ENCODE measurements around the gene TCF7L1.
A peak's percentile ranks its signal among the peaks of the same experiment; 100 is the strongest.

TCF7L1 gene

GRCh38 chr2:85246348-85246747, 113.2 kb downstream of the TCF7L1 start:
- H4K20me1 ChIP-seq: no peaks in the 10 kb centered on the region
- no peak overlapping the region for H3K27ac ChIP-seq
- H3K27me3 ChIP-seq: no peaks in the 10 kb centered on the region
- peaks cover 5% of the 10 kb centered on the region; the same call in 1 of the 2 replicates for H3K4me1 ChIP-seq
- no peak overlapping the region for H3K9ac ChIP-seq
- H3K4me2 ChIP-seq: no peak overlapping the region
- no peaks in the 10 kb centered on the region for H3K36me3 ChIP-seq
- no peaks in the 10 kb centered on the region for H3K9me3 ChIP-seq
- no peak for TF ChIP-seq Cebpa-rat (IDR thresholded peaks at IDR 0.05)
- no peak overlapping the region for H3K4me3 ChIP-seq

- H3K27me3 ChIP-seq: no peaks in the 10 kb centered on the region
- H3K27ac ChIP-seq: no peak overlapping the region
- no peaks in the 10 kb centered on the region for H4K20me1 ChIP-seq
- H3K36me3 ChIP-seq: no peaks in the 10 kb centered on the region
- H3K4me3 ChIP-seq: no peak overlapping the region
- peaks cover 5% of the 10 kb centered on the region for H3K4me1 ChIP-seq
- H3K9ac ChIP-seq: no peak overlapping the region
- no peak for TF ChIP-seq Cebpa-rat (IDR thresholded peaks at IDR 0.05)
- no peak overlapping the region for H3K4me2 ChIP-seq
- H3K9me3 ChIP-seq: no peaks in the 10 kb centered on the region
Observed at GRCh38 chr2:85247610-85248009, 114.4 kb downstream of the TCF7L1 start.

GRCh38 chr2:85248773-85249509, 115.7 kb downstream of the TCF7L1 start:
- Histone ChIP-seq H3K4me3 (no peak overlapping the region), H3K36me3 (no peaks in the 10 kb centered on the region), H3K4me2 (no peak overlapping the region), H3K9me3 (no peaks in the 10 kb centered on the region), H3K27ac (no peak overlapping the region), H3K9ac (no peak overlapping the region), H4K20me1 (no peaks in the 10 kb centered on the region), H3K4me1 (peaks cover 17% of the 10 kb centered on the region), H3K27me3 (no peaks in the 10 kb centered on the region)
- no peak for TF ChIP-seq Cebpa-rat (IDR thresholded peaks at IDR 0.05)

- no peak for TF ChIP-seq Cebpa-rat (IDR thresholded peaks at IDR 0.05)
- Histone ChIP-seq H3K4me1 (peaks cover 28% of the 10 kb centered on the region), H3K4me2 (no peak overlapping the region), H3K27ac (no peak overlapping the region), H3K9ac (no peak overlapping the region), H4K20me1 (no peaks in the 10 kb centered on the region), H3K4me3 (no peak overlapping the region), H3K27me3 (no peaks in the 10 kb centered on the region), H3K36me3 (no peaks in the 10 kb centered on the region), H3K9me3 (no peaks in the 10 kb centered on the region)
Observed at GRCh38 chr2:85250045-85250444, 116.9 kb downstream of the TCF7L1 start.

- H3K9me3 ChIP-seq: no peaks in the 10 kb centered on the region
- no peaks in the 10 kb centered on the region for H3K27me3 ChIP-seq
- H3K4me3 ChIP-seq: no peak overlapping the region
- TF ChIP-seq Cebpa-rat (IDR thresholded peaks at IDR 0.05): no peak
- no peak overlapping the region for H3K9ac ChIP-seq
- H3K4me1 ChIP-seq: peaks cover 39% of the 10 kb centered on the region
- H3K4me2 ChIP-seq: no peak overlapping the region
- H3K27ac ChIP-seq: no peak overlapping the region
- H4K20me1 ChIP-seq: no peaks in the 10 kb centered on the region
- H3K36me3 ChIP-seq: no peaks in the 10 kb centered on the region
Observed at GRCh38 chr2:85251070-85251616, 118.0 kb downstream of the TCF7L1 start.

- no peaks in the 10 kb centered on the region for H3K9me3 ChIP-seq
- no peak overlapping the region for H3K4me3 ChIP-seq
- H3K27ac ChIP-seq: no peak overlapping the region
- no peaks in the 10 kb centered on the region for H3K27me3 ChIP-seq
- no peak for TF ChIP-seq Cebpa-rat (IDR thresholded peaks at IDR 0.05)
- H4K20me1 ChIP-seq: no peaks in the 10 kb centered on the region
- H3K36me3 ChIP-seq: no peaks in the 10 kb centered on the region
- H3K4me1 ChIP-seq: peaks cover 60% of the 10 kb centered on the region
- H3K9ac ChIP-seq: no peak overlapping the region
- H3K4me2 ChIP-seq: peak overlapping the region; percentile 89; the same call in 1 of the 2 replicates
Observed at GRCh38 chr2:85253890-85254289, 120.7 kb downstream of the TCF7L1 start.

GRCh38 chr2:85254540-85255300, 121.5 kb downstream of the TCF7L1 start:
- peaks cover 60% of the 10 kb centered on the region for H3K4me1 ChIP-seq

GRCh38 chr2:85255456-85255812, 122.2 kb downstream of the TCF7L1 start:
- Histone ChIP-seq H3K4me2 (peak overlapping the region; percentile 89), H3K27ac (peak overlapping the region; percentile 52), H3K9me3 (no peaks in the 10 kb centered on the region), H3K9ac (peak overlapping the region; percentile 47), H4K20me1 (no peaks in the 10 kb centered on the region), H3K4me3 (no peak overlapping the region), H3K36me3 (no peaks in the 10 kb centered on the region), H3K27me3 (no peaks in the 10 kb centered on the region), H3K4me1 (peaks cover 60% of the 10 kb centered on the region)
- TF ChIP-seq Cebpa-rat (IDR thresholded peaks at IDR 0.05): no peak

More at GRCh38 chr2:85254540-85255300, 121.5 kb downstream of the TCF7L1 start:
- TF ChIP-seq Cebpa-rat (IDR thresholded peaks at IDR 0.05): no peak
- no peaks in the 10 kb centered on the region for H3K27me3 ChIP-seq
- H3K4me2 ChIP-seq: peak overlapping the region; percentile 89
- H3K9me3 ChIP-seq: no peaks in the 10 kb centered on the region
- H3K27ac ChIP-seq: no peak overlapping the region
- peak overlapping the region; percentile 47; the same call in 1 of the 2 replicates for H3K9ac ChIP-seq
- H3K36me3 ChIP-seq: no peaks in the 10 kb centered on the region
- no peak overlapping the region for H3K4me3 ChIP-seq
- no peaks in the 10 kb centered on the region for H4K20me1 ChIP-seq

- Histone ChIP-seq H3K27me3 (no peaks in the 10 kb centered on the region), H3K36me3 (no peaks in the 10 kb centered on the region), H3K4me1 (peaks cover 60% of the 10 kb centered on the region), H4K20me1 (no peaks in the 10 kb centered on the region), H3K9me3 (no peaks in the 10 kb centered on the region), H3K4me2 (peak overlapping the region; percentile 89), H3K27ac (peak overlapping the region; percentile 52), H3K4me3 (no peak overlapping the region), H3K9ac (peak overlapping the region; percentile 47; the same call in 1 of the 2 replicates)
- no peak for TF ChIP-seq Cebpa-rat (IDR thresholded peaks at IDR 0.05)
Observed at GRCh38 chr2:85255813-85256594, 122.8 kb downstream of the TCF7L1 start.
